Adrenal gland (tissue), 12 donors: ENCODE results near the gene ZSCAN22. TPM values are rescaled to one million over a fixed set of nuclear protein-coding genes. Genes with fewer than 3 reads are reported as not detected.
A peak's percentile ranks its signal among the peaks of the same experiment; 100 is the strongest.

Experiments
- DNase-seq, 7 donors: peaks; one replicate each; pipeline ENCODE4 v3.0.0-alpha.2; 2019 to 2020
- H3K27ac ChIP-seq, 5 donors: fragments of 200-600 bp; sonication (generic) in 4 of 5; 1 replicate in 3 of 5; 2 replicates in 2 of 5; pipeline versions ENCODE4 v1.5.1 to v1.8.0; 2016 to 2020; ENCODE audit warnings: mild to moderate bottlenecking in 1 of 5
- H3K27me3 ChIP-seq: fragments of 200-600 bp; 2 replicates; pipeline ENCODE4 v1.8.0; 2021
- H3K36me3 ChIP-seq, 2 donors: fragments of 200-600 bp; replicated peaks in 1 of 2; 1 replicate in 1 of 2; 2 replicates in 1 of 2; pipeline versions ENCODE4 v1.5.1 to v1.8.0; 2018 to 2022
- H3K4me1 ChIP-seq, 2 donors: fragments of 200-600 bp; replicated peaks in 1 of 2; 1 replicate in 1 of 2; 2 replicates in 1 of 2; pipeline versions ENCODE4 v1.5.1 to v1.8.0; 2018 to 2021
- H3K4me3 ChIP-seq, 4 donors: fragments of 200-600 bp; sonication (generic) in 3 of 4; one replicate each; pipeline ENCODE4 v1.5.1; 2016 to 2018
- H3K9me3 ChIP-seq, 3 donors: fragments of 200-600 bp; sonication (generic) in 1 of 3; replicated peaks in 1 of 3; 1 replicate in 2 of 3; 2 replicates in 1 of 3; pipeline versions ENCODE4 v1.5.1 to v1.8.0; 2016 to 2021
- POLR2A ChIP-seq, 2 donors: fragments of 450-650 bp; IDR thresholded peaks; one replicate each; pipeline ENCODE4 v1.6.1; 2017; ENCODE audit warnings: antibody characterized with exemption in 2 of 2, mild to moderate bottlenecking in 2 of 2, moderate library complexity in 1 of 2
- WGBS, 4 donors: extraction: QIAGEN DNeasy Blood & Tissue Kit in 2 of 4; methylation state at CpG; one replicate each; pipeline versions ENCODE4 v1.1.5 to v1.1.7; 2013 to 2017; 5-methylcytosine and 5-hydroxymethylcytosine counted together
- intact Hi-C, 2 donors: fragments of 100-400 bp; cut with DNase I; formaldehyde crosslinking; loops; one replicate each; pipeline versions ENCODE4 v1.14.1 to v1.15.0; 2022 to 2023
- polyA plus RNA-seq, 3 donors: library from polyadenylated mRNA; stranded (reverse); fragments of 200-250 nt in 2 of 3; fragments of 350-450 nt in 1 of 3; fragmentation: Illumina TruSeq in 1 of 3; extraction: RNeasy Lipid Tissue Mini Kit (QIAGEN cat#74804) in 1 of 3; gene quantifications; one replicate each; pipeline ENCODE4 v1.2.3, GENCODE V29; 2013 to 2014
- total RNA-seq, 9 donors: library from RNA; depleted of rRNA in 4 of 9; stranded (reverse); fragments of >200 nt in 4 of 9; fragments of 120-200 nt in 1 of 9; fragmentation: NEBNext Ultra II Directional in 1 of 9; extraction: Animal tissue kit (Norgen Biotek cat#: 25700) in 1 of 9; gene quantifications; one replicate each; pipeline versions ENCODE4 v1.1.0 to v1.2.4, GENCODE V29; 2013 to 2023
- TF ChIP-seq, protein P1 (sequence below), 6 experiments: fragments of 450-650 bp in 4 of 6; fragments of 200-600 bp in 2 of 6; sonication (generic) in 1 of 6; IDR thresholded peaks; 1 replicate in 5 of 6; 2 replicates in 1 of 6; pipeline versions ENCODE4 v1.5.1 to v1.8.0; 2016 to 2021; ENCODE audit warnings: antibody characterized with exemption in 6 of 6, mild to moderate bottlenecking in 2 of 6, moderate library complexity in 1 of 6
- donor health status: healthy with polysubstance abuse.
- donor health status: Bipolar disorder and iron deficiency.
- donor health status: DM: yes; HTN: yes; CAD: no.
- donor health status: DM: no; HTN: no; CAD: no.
- donor health status: DM: no; HTN: no; CAD: no.
- donor health status: DM: yes; HTN: yes; CAD: no.

ZSCAN22 gene
- total and polyA plus RNA-seq, 12 donors: 0.98 to 4.8 (median 3.0) TPM

DNA sequence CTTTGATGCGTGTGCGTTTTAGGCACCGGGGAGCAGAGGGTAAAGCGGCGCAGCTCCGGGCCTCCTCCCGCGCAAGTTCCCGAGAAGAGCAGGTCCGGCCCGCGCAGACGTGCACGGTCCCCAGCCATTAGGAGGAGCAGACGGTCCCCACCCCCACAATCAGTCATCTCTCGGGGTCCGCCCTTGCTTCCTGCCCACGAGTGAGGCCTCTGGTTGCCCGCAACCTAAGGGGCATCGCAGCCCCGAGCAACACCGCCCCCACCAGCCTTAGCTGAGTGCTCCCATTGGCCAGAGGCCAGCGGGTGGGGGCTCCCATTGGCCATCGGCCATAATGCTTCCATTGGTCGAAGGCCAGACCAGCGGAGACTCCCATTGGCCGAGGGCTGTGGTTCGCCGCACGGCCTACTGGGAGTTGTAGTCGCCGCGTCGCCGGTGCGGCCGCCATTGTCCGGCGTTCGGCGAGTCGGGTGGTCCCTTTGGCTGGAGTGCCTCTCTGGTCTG is 48.2 kb upstream of the ZSCAN22 start, which contains the start of gene ZNF8:
Gene ZNF8, plus strand, starts transcription at position 415 of the 501 bp plus-strand sequence. CDS start 127 bp downstream, outside the sequence.
- H3K27me3 ChIP-seq: no peaks in the 10 kb centered on the region
- no peaks in the 10 kb centered on the region for H3K36me3 ChIP-seq
- DNase-seq: peak; percentile 97 to 99 (median 98)
- intact Hi-C loops: no loop called here
- H3K4me1 ChIP-seq: peaks cover 6 to 11% of the 10 kb centered on the region in 2 donors
- H3K9me3 ChIP-seq: peaks cover 0 to 12% (median 0%) of the 10 kb centered on the region in 3 donors
- TF ChIP-seq POLR2A (IDR thresholded peaks at IDR 0.05): peak; percentile 52 to 84
- TF ChIP-seq, protein P1, sequence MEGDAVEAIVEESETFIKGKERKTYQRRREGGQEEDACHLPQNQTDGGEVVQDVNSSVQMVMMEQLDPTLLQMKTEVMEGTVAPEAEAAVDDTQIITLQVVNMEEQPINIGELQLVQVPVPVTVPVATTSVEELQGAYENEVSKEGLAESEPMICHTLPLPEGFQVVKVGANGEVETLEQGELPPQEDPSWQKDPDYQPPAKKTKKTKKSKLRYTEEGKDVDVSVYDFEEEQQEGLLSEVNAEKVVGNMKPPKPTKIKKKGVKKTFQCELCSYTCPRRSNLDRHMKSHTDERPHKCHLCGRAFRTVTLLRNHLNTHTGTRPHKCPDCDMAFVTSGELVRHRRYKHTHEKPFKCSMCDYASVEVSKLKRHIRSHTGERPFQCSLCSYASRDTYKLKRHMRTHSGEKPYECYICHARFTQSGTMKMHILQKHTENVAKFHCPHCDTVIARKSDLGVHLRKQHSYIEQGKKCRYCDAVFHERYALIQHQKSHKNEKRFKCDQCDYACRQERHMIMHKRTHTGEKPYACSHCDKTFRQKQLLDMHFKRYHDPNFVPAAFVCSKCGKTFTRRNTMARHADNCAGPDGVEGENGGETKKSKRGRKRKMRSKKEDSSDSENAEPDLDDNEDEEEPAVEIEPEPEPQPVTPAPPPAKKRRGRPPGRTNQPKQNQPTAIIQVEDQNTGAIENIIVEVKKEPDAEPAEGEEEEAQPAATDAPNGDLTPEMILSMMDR (IDR thresholded peaks at IDR 0.05): peak in 1 of 6 experiments; percentile 6
- WGBS, 4 donors: 0 to 1% (median 0%) methylated on average over 7 to 42 of the region's 42 CpGs
- peak within 1 kb of the TSS; percentile 83 to 96 (median 91) for H3K27ac ChIP-seq
- H3K4me3 ChIP-seq: peak within 1 kb of the TSS; percentile 31 to 75 (median 74)

DNA sequence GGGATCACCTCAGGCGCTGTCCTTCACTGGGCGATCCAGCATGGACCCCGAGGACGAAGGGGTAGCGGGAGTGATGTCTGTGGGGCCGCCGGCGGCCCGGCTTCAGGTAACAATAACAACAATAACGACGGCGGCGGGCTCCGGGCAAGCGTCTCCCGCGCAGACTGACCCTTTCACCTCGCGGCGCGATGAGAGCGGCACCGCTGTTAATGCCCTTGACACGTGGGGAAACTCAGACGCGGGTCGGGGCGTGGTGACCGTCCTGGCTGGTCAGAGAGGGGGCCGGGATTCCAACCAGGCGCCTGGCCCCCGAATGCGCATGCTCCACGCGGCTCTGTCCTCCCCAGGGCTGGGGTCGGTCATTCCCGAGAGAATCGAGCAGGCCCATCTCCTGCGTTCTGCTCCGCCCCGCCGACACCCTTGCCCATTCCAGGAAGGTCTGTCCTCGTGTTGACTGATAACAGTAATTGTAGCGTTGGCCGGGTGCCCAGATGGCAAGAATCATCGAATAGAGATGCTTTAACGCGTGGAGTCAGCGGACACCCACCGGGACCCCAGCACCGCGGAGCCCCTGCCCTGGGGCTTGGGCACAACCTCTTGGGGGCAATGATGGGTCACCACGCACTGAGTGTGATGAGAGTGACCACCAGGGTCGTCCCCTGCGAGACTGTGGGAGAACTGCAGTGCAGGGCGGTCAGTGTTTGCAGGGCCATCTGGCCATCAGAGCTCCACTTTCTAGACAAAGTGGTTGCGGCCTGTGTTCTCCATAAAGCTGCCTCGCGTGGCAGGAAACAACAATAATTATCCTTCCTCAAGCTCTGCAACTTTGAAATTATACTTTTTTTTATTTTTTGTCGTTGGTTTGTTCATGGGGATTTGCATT is 47.5 kb upstream of the ZSCAN22 start:
- peak; percentile 83 to 97 (median 93) for DNase-seq
- H3K36me3 ChIP-seq: no peaks in the 10 kb centered on the region
- H3K27me3 ChIP-seq: no peaks in the 10 kb centered on the region
- H3K4me1 ChIP-seq: peaks cover 6 to 11% of the 10 kb centered on the region in 2 donors
- peak overlapping the region; percentile 21 to 75 (median 52) for H3K4me3 ChIP-seq
- peak overlapping the region; percentile 83 to 96 (median 91) for H3K27ac ChIP-seq
- peak in 1 of 2 donors; percentile 11 for TF ChIP-seq POLR2A (IDR thresholded peaks at IDR 0.05)
- TF ChIP-seq, protein P1 (IDR thresholded peaks at IDR 0.05): no peak
- WGBS, 4 donors: 3 to 14% (median 8%) methylated on average over 25 to 60 of the region's 60 CpGs
- H3K9me3 ChIP-seq: peaks cover 0 to 5% (median 0%) of the 10 kb centered on the region in 3 donors
- intact Hi-C loops: no loop called here

DNA sequence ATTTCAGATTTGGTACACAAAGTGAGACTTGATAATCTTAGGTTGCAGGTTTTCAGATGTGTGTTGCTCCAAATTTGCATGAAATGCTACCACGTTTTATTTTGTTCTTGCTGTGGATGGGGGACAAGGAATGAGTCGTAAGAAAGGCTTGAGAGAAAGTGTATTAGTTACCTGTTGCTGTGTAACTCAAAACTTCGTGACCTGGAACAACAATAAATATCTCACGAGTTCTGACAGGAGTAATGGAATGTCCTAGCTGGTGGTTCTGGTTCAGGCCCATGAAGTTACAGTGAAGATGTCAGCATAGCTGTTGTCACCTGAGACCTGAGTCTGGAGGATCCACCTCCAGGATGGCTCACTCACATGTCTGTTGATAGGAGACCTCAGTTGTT is 46.9 kb upstream of the ZSCAN22 start:
- peak overlapping the region in 2 of 5 donors; percentile 91 to 92 for H3K27ac ChIP-seq
- H3K27me3 ChIP-seq: no peaks in the 10 kb centered on the region
- DNase-seq: no peak
- no peaks in the 10 kb centered on the region for H3K36me3 ChIP-seq
- WGBS, 4 donors: 71 to 82% (median 77%) methylated on average over 4 of the region's 4 CpGs
- H3K9me3 ChIP-seq: no peaks in the 10 kb centered on the region
- peak overlapping the region in 1 of 4 donors; percentile 75 for H3K4me3 ChIP-seq
- intact Hi-C loops: no loop called here
- peaks cover 6 to 11% of the 10 kb centered on the region in 2 donors for H3K4me1 ChIP-seq
- TF ChIP-seq POLR2A (IDR thresholded peaks at IDR 0.05): no peak
- TF ChIP-seq, protein P1 (IDR thresholded peaks at IDR 0.05): no peak

DNA sequence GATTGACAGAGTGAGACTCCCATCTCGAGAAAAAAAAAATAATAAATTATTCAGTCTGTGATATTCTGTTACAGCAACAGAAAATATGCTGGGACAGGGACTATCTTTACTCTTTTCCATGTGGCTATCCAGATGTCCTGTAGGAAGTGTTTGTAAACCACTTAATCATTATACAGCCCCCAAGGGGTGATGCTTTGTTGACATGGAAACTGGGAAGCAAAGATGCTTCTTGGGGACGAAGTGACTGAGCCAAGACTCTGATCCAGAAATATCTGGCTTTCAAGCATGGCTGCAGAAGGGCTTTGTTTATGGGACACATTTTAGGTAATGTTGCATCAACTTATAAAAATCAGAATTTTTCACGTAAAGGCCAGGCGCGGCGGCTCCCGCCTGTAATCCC is 42.6 kb upstream of the ZSCAN22 start:
- intact Hi-C loops: no loop called here
- H3K36me3 ChIP-seq: peaks cover 0 to 33% of the 10 kb centered on the region in 2 donors
- no peak overlapping the region for H3K4me3 ChIP-seq
- H3K9me3 ChIP-seq: no peaks in the 10 kb centered on the region
- peaks cover 6 to 11% of the 10 kb centered on the region in 2 donors for H3K4me1 ChIP-seq
- no peaks in the 10 kb centered on the region for H3K27me3 ChIP-seq
- DNase-seq: no peak
- TF ChIP-seq, protein P1 (IDR thresholded peaks at IDR 0.05): no peak
- no peak for TF ChIP-seq POLR2A (IDR thresholded peaks at IDR 0.05)
- 94 to 96% (median 95%) methylated on average over 7 of the region's 7 CpGs for WGBS, 4 donors
- H3K27ac ChIP-seq: no peak overlapping the region
